HG03066 (cell line): ENCODE results near the gene SECTM1.

ENCODE experiments used
- ATAC-seq: cut with Tn5 transposase; IDR thresholded peaks from one replicate; pipeline ENCODE4 v1.9.1; 2021; ENCODE audit warnings: low read depth; ENCODE audit not compliant: unreplicated experiment

The SECTM1 gene

GRCh38 chr17:82329683-82330321 is 3.8 kb downstream of the SECTM1 start:
- ATAC-seq: no peak

DNA sequence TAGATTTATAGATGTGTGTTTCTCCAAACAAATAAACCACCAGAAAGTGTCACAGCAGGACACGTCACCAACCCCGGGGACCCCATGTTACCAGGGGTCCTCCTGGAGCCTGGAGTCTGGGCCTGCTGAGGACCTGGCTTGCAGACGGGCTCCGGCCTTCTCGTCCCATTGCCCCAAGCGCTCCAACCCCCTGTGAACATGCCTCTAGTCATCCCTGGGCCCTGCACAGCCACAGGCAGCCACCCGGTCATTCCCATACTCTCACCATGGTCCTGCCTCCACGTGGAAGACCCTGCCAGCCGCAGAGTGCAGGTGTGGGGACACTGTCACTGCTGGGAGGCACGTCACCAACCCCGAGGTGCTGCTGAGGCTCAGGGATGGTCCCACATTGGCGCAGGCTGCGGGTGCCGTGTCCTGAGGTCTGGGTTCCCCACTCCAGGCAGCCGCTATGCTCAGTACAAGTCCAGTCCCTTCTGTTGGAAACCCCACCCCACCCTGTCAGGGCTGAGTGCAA is 4.5 kb downstream of the SECTM1 start:
- ATAC-seq: no peak

DNA sequence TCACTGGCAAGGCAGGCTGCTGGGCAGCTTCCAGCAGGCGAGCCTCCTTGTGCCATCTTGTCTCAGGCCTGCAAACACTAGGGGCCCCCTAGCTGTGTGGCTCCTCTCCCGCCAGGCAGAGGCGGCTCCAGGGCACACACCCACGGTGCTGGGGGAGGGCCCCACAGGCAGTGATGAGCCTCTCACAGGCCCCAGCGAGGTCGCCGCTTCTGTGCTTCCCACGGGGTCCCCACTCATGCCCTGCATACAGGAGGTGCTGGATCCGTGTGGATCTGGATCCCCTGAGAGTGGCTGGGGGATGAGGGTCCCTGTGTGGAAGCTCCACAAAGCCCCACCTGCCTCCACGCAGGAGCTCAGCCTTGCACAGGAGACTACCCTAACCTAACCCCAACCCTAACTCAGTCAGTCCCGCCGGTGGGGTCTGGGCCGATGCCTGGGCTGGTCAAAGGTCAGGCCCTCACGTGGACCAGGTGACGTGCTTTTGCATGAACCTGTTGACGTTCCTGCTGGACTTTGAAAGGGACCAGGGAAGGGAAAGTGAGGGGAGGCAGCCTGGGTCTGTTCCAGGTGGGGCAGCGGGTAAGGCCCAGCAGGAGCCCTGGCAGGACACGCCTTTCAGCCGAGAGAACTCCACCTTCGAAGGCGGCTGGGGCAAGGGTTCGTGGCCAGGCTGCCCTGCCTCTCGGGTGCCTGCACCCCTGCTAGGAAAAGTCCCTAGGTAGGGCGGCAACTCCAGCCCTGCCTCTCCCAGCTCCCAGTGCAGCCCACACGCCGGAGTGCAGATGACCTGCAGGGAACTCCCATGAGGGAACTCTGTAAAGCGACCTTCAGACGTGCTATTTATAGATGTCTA is 5.2 kb downstream of the SECTM1 start:
- no peak for ATAC-seq

DNA sequence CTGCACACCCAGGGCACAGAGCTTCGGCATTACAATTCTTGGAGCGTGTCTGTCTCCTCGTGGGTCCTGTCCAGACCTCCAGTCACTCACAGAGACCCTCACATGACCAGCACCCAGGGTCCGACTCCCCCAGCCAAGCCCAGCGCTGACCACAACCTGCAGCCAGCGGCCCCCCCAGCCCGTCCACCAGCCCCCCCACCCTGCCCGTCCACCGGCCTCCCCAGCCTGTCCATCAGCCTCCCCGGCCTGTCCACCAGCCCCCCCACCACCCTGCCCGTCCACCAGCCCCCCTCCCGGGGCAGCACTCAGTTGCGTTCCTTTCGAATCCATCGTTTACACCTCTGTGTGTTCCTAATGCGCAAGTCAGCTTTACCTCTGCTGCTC is 5.8 kb downstream of the SECTM1 start:
- ATAC-seq: no peak

DNA sequence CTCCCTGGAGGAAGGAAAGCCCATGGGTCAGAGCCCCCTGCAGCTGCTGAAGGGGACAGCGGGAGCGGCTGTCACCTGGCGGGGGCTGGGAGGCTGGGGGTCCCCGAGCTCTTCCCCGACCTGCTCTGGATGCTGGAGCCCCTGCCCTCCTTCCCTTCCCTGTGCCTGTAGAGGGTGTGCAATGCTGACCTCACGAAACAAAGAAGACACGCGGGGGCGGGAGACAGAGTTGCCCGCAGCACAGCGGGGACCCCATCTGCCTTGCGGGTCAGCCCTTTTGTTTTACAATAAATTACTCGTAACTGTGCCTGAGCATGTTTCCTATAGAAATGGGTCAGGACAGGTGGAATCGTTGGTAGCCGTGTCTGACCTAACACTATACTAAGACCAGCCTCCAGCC is 6.3 kb downstream of the SECTM1 start:
- no peak for ATAC-seq

- no peak for ATAC-seq
Measured at GRCh38 chr17:82325286-82326180, 8.0 kb downstream of the SECTM1 start.

DNA sequence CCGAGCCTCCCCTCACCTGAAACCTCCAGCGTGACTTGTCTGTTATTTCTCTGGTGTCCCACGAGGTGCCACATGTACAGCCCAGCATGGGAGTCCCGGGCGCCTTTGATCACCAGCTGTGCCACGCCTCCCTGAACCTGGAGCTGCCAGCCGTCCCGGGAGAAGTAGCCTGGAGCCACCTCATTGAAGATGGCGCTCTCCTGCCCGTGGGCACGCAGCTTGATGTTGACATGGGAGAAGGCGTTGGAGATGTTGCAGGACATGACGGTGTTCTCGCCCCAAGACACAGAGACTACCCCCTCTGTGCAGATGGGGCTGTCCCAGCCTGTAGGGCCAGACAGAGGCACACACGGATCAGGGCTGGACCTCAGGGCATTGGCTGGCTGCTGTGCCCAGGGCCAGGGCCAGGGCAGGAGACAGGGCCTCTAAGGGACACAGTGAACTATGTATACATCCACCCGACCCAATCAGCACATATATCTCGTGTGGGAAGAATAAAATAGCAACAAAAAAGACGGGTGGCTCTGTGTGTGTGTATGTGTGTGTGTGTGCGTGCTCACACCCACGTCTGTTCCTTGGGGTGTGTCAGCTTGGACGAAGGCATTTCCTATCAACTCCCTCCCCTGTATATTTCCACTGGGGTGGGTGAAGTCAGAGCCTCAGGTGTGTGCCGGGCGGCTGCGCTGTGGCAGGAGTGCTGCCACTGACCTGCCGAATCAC is 8.8 kb downstream of the SECTM1 start:
- no peak for ATAC-seq

DNA sequence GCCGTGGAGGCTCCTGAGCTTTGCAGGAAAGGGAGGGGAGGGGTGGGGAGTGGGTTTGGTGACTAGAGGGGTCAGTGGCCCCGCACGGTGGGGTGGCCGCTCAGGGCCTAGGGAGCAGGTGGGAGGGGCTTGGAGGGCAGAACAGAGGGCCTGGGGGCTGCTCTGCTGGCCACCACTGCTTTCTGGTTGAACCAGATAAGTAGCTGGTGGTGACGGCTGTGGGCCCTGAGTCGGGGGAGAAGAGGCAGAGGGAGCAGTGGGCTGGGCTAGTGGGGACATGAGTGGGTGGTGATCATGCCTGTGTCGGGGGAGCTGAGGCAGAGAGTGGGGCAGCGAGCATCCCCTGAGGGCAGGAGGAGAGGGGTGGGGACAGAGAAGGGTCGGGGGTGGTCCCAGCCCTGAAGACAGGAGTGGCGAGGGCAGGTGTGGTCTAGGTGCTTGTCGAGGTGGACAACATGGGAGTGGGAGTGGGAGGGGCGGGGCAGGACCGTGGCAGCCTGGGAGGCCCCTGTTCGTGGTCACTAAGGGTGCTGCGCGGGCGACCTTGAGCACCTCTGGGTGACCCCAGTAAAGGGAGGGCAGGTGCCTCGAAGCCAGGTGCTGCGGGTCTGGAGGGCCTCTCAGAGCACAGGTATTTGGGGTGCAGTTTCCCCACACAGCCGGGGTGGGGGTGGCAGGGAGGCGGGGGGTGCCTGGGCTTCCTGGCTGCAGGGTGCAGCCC is 9.9 kb downstream of the SECTM1 start:
- ATAC-seq: no peak

GRCh38 chr17:82322526-82323453 is 10.8 kb downstream of the SECTM1 start:
- ATAC-seq: no peak

DNA sequence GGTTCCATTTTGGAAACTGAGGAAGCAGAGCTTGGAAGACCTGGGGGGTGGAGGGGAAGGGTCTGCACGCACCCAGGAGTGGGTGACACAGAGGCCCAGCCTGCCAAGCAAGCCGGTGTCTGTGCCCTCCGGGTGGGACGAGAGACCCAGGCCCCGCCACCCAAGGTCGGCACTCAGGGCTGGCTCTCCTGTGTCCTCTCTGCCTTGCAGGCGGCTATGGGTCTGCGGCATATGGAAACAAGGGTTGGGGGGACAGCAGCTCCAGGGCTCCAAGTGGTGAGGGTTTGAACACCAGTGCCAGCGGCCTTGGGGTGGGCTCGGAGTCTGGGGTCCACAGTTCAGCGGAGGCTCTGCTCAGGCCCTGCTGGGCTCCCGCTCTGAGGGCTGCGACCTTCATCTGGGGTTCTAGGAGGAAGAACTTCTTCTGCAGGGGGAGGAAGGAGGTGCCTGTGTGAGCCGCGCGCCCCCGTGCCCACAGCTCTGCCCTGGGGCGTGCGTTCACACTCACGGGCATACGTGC is 11.6 kb downstream of the SECTM1 start:
- ATAC-seq: no peak

GRCh38 chr17:82320956-82321927 is 12.3 kb downstream of the SECTM1 start:
- ATAC-seq: no peak

- no peak for ATAC-seq
Measured at GRCh38 chr17:82320140-82320840, 13.3 kb downstream of the SECTM1 start.

DNA sequence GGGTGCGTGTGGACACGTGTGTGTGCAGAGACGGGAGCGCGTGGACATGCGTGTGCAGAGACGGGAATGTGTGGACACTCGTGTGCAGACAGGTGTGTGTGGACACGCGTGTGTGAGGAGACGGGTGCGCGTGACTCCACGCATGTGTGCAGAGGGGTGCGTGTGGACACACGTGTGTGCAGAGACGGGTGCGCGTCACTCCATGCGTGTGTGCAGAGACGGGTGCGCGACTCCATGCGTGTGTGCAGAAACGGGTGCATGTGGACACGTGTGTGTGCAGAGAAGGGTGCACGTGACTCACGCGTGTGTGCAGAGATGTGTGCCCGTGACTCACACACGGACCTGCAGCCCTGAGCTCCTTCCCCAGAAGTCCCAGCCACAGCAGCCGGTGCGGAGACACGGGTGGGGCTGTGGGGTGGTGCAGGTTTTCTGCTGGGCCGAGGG is 13.9 kb downstream of the SECTM1 start:
- no peak for ATAC-seq

- ATAC-seq: no peak
Measured at GRCh38 chr17:82318772-82319606, 14.6 kb downstream of the SECTM1 start.

- no peak for ATAC-seq
Measured at GRCh38 chr17:82318169-82318498, 15.4 kb downstream of the SECTM1 start.
